ENCODE data around the gene CORT. TPM values are rescaled to one million over a fixed set of nuclear protein-coding genes. Genes with fewer than 3 reads are reported as not detected.
"Not testable (repeated sequence)": the region's sequence is repeated elsewhere in the genome, so short reads cannot be mapped to it uniquely, and the experiment has no call there.

CORT gene
- total RNA-seq, 1 donor, result not detected

DNA sequence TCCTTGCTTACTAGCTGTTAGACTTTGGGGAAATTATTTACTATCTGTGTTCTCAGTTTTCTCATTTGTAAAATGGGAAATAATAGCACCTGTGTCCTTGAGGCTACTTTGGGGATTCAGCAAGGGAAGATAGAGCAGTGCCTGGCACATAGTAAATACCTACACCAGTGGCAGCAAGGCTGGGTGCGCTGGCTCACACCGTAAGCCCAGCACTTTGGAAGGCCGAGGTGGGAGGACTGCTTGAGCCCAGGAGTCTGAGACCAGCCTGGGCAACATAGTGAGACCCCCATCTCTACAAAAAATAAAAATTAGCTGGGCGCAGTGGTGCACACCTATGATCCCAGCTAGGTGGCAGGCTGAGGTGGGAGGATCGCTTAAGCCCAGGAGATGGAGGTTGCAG is 28.2 kb upstream of the CORT start:
- no peak overlapping the region for H3K4me3 ChIP-seq (ENCODE audit: low read depth, low read length)
- no peak for DNase-seq (ENCODE audit: low read depth)
- TF ChIP-seq, protein P1, sequence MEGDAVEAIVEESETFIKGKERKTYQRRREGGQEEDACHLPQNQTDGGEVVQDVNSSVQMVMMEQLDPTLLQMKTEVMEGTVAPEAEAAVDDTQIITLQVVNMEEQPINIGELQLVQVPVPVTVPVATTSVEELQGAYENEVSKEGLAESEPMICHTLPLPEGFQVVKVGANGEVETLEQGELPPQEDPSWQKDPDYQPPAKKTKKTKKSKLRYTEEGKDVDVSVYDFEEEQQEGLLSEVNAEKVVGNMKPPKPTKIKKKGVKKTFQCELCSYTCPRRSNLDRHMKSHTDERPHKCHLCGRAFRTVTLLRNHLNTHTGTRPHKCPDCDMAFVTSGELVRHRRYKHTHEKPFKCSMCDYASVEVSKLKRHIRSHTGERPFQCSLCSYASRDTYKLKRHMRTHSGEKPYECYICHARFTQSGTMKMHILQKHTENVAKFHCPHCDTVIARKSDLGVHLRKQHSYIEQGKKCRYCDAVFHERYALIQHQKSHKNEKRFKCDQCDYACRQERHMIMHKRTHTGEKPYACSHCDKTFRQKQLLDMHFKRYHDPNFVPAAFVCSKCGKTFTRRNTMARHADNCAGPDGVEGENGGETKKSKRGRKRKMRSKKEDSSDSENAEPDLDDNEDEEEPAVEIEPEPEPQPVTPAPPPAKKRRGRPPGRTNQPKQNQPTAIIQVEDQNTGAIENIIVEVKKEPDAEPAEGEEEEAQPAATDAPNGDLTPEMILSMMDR (IDR thresholded peaks at IDR 0.05; ENCODE audit: insufficient read depth, low read depth, low read length), result no peak

DNA sequence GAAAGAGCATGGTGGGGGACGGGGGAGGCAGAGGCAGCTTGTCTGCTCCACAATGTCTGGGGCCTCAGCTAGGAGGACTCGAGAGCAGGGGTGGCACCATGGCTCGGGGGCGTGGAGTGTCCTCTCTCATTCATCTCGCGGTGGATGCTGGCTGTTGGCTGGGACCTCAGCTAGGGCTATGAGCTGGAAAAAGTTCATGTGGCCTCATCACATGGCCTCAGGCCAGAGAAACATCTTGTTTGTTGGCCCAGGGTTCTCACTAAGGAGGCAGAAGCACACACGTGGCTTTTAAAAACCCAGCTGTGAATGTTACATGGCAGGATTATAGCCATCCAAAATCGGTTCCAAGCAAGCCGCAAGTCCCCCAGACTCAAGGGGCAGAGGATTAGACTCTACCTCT is 25.8 kb upstream of the CORT start:
- no peak overlapping the region for H3K4me3 ChIP-seq (ENCODE audit: low read depth, low read length)
- TF ChIP-seq, protein P1 (IDR thresholded peaks at IDR 0.05; ENCODE audit: insufficient read depth, low read depth, low read length), result peak; percentile 3
- peak; percentile 52 for DNase-seq (ENCODE audit: low read depth)

DNA sequence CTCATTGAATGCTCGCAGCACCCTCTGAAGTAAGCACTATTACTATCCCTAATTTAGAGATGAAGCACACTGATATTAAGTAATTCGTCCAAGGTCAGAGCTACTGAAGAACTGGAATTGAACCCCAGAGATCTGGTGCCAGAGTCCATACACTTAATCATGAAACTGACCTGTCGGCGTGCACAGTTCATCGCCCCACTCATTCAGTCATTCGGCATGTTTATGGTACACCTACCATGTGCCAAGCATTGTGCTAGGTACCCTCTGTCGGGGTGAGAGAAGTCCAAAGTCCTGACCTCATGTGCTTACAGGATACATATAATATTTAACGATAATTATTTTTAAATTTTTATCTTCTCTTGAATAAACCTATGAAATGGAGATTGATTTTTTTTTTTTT is 25.2 kb upstream of the CORT start:
- H3K4me3 ChIP-seq (ENCODE audit: low read depth, low read length), result no peak overlapping the region
- no peak for DNase-seq (ENCODE audit: low read depth)
- TF ChIP-seq, protein P1 (IDR thresholded peaks at IDR 0.05; ENCODE audit: insufficient read depth, low read depth, low read length), result no peak

DNA sequence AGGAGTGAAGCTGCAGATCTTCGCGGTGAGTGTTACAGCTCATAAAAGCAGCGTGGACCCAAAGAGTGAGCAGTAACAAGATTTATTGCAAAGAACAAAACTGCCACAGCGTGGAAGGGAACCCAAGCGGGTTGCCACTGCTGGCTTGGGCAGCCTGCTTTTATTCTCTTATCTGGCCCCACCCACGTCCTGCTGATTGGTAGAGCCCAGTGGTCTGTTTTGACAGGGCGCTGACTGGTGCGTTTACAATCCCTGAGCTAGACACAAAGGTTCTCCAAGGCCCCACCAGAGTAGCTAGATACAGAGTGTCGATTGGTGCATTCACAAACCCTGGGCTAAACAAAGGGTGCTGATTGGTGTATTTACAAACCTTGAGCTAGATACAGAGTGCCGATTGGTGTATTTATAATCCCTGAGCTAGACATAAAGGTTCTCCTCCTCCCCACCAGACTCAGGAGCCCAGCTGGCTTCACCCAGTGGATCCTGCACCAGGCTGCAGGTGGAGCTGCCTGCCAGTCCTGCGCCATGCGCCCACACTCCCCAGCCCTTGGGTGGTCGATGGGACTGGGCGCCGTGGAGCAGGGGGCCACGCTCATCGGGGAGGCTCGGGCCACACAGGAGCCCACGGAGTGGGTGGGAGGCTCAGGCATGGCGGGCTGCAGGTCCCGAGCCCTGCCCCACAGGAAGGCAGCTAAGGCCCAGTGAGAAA is 23.9 kb upstream of the CORT start:
- DNase-seq (ENCODE audit: low read depth); H3K4me3 ChIP-seq (ENCODE audit: low read depth, low read length): not testable (repeated sequence)

DNA sequence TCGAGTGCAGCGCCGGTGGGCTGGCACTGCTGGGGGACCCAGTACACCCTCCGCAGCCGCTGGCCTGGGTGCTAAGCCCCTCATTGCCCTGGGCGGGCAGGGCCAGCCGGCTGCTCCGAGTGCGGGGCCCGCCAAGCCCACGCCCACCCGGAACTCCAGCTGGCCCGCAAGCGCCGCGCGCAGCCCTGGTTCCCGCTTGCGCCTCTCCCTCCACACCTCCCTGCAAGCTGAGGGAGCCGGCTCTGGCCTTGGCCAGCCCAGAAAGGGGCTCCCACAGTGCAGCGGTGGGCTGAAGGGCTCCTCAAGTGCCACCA is 23.3 kb upstream of the CORT start:
- not testable (repeated sequence) for H3K4me3 ChIP-seq (ENCODE audit: low read depth, low read length); DNase-seq (ENCODE audit: low read depth)

DNA sequence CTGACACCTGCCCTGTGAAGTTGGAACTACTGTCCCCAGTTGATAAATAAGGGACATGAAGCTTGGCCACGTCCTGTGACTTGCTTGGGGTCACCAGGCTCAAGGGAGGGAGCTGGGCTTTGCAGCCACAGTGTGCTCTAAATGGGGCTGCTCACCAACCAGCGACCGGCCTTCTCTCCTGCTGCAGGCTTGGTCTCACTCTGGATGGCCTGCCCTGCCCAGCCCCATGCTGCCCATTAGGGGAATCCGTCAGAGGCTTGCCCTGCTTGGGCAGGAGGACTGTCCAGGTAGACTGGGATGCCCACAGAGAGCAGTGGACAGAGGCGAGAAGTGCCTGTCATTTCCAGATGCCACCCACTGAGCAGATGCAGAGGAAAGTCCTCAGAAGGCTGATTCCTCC is 20.8 kb upstream of the CORT start:
- TF ChIP-seq, protein P1 (IDR thresholded peaks at IDR 0.05; ENCODE audit: insufficient read depth, low read depth, low read length), result no peak
- DNase-seq (ENCODE audit: low read depth), result no peak
- no peak overlapping the region for H3K4me3 ChIP-seq (ENCODE audit: low read depth, low read length)

DNA sequence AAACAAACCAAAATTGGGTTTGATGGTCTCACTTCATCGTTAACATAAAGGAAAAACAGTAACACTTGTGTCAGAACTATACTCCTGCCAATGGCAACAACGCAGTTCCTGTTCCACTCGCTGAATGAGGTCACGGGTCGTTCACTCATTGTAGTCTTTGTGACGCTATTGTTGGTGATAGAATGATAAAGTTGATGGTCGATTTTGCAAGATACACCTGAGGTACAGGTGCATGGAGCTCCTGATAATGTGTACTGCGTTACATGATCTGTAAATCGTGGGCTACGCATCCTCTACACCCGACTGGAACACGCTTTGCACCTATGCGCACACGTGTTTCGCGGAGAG is 20.0 kb upstream of the CORT start:
- peak overlapping the region; percentile 81 for H3K4me3 ChIP-seq (ENCODE audit: low read depth, low read length)
- no peak for DNase-seq (ENCODE audit: low read depth)
- TF ChIP-seq, protein P1 (IDR thresholded peaks at IDR 0.05; ENCODE audit: insufficient read depth, low read depth, low read length), result no peak

DNA sequence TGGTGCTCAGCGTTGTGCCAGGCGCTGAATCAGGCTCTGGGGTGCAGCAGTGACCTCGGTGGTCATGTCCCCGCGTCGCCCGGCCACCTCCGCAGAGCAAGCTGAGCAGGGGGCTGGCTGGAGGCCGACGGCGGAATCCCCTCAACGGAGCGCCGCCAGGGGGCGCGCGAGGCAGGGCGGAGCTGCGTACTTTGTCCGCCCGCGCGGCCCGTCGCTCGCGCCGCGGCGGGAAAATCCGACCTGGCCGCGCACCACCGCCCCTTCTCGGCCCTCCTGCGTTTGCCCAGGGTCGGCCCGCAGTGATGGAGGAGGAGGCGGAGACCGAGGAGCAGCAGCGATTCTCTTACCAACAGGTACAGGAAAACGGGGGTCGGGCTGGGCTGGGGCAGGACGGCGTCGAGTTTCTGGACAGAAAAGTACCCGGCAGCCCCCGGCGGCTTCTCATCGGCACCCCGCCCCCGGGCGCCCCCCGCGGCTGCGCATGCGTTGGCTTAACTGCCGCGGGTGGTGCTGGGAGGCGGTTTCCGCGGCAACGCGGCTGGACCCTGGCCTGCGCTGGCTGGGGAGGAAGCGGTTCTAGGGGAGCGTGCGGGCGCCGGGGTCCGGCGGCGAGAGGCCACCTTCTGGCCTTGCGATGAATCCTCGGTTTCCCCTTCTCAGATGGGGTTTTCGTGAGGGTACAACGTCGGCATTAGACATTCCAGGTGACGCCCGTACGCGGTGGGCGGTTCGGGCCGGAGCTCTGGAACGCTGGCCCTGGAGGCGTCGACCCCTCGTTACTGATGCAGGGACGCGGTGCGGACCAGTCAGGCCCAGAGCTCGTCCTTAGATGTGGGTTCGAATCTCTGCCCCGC is 19.4 kb upstream of the CORT start, which contains the start of gene CENPS:
CENPS (plus strand) TSS at position 218 of the 854 bp plus-strand sequence; CDS start at position 303, 85 bp downstream.
- TF ChIP-seq, protein P1 (IDR thresholded peaks at IDR 0.05; ENCODE audit: insufficient read depth, low read depth, low read length), result peak; percentile 85
- peak; percentile 86 for DNase-seq (ENCODE audit: low read depth)

More for the DNA sequence above, 19.4 kb upstream of the CORT start, which contains the start of gene CENPS:
- H3K4me3 ChIP-seq (ENCODE audit: low read depth, low read length), result peak within 1 kb of the TSS; percentile 81
